PFSK-1 (cell line): ENCODE data around the gene PTRH1.

Source experiments
- POLR2AphosphoS5 ChIP-seq: IDR thresholded peaks from 2 replicates; pipeline ENCODE4 v1.6.1; 2012; ENCODE audit warnings: low read depth, mild to moderate bottlenecking, control low read depth, low read length, moderate library complexity
- REST ChIP-seq, 2 experiments: IDR thresholded peaks; 2 replicates each; pipeline versions ENCODE4 v1.6.1 to v1.8.0; 2011 to 2012; ENCODE audit warnings: low read depth in 2 of 2, low read length in 2 of 2, control low read depth in 1 of 2, inconsistent platforms in 1 of 2, mild to moderate bottlenecking in 1 of 2, moderate library complexity in 1 of 2; ENCODE audit not compliant: insufficient read depth in 1 of 2
- TAF1 ChIP-seq: IDR thresholded peaks from 2 replicates; pipeline ENCODE4 v1.6.1; 2012; ENCODE audit warnings: low read length, control low read depth, borderline replicate concordance; ENCODE audit not compliant: insufficient read depth

GRCh38 chr9:127734747-127735529, 19.5 kb upstream of the PTRH1 start, which contains the start of gene TOR2A:
- peak; percentile 70 for TF ChIP-seq POLR2AphosphoS5
- no peak for TF ChIP-seq REST (IDR thresholded peaks at IDR 0.05; ENCODE audit: insufficient read depth in 1 of 2, low read depth in 2 of 2, low read length in 2 of 2)
- peak; percentile 75; the same call in 1 of the 2 replicates for TF ChIP-seq TAF1
